IMR-90 (cell line): ENCODE measurements around the gene COL19A1. TPM values are rescaled to one million over a fixed set of nuclear protein-coding genes. Genes with fewer than 3 reads are reported as not detected.

Experiments used
- ATAC-seq: fragments of 200-7000 bp; cut with Tn5 transposase; 2 replicates; pipeline ENCODE4 v1.9.1; 2020; ENCODE audit warnings: low read depth, mild to moderate bottlenecking, moderate library complexity
- BruUV-seq: library from RNA; stranded (reverse); fragments of 400-500 nt; replicated peaks from 2 replicates; lab custom pipeline; 2021; lab: Mats Ljungman, UMichigan
- CTCF ChIA-PET: fragments of 300-600 bp; formaldehyde crosslinking; extraction: SDS; loops from one replicate; lab custom pipeline; 2021; ENCODE audit warnings: antibody characterized with exemption; lab: Yijun Ruan, JAX
- POLR2A ChIA-PET: fragments of 300-600 bp; sonication (Branson Sonifier 250); formaldehyde crosslinking; loops from one replicate; lab custom pipeline; 2022; ENCODE audit warnings: antibody characterized with exemption; ENCODE audit not compliant: unreplicated experiment; lab: Charles Lee
- DNase-seq: peaks from one replicate; pipeline ENCODE4 v3.0.0; 2013
- H2AFZ ChIP-seq: replicated peaks from 2 replicates; pipeline ENCODE3; 2013; ENCODE audit warnings: low read length, mild to moderate bottlenecking; ENCODE audit not compliant: poor library complexity
- H2AK5ac ChIP-seq: 2 replicates; pipeline ENCODE4 v1.6.1; 2013; ENCODE audit warnings: low read depth, low read length, inconsistent platforms
- H2AK9ac ChIP-seq: replicated peaks from 2 replicates; pipeline ENCODE3; 2013; ENCODE audit warnings: mild to moderate bottlenecking, low read depth, low read length, moderate library complexity; ENCODE audit not compliant: poor library complexity
- H2BK120ac ChIP-seq: 2 replicates; pipeline ENCODE4 v1.6.1; 2013; ENCODE audit warnings: low read depth, low read length, inconsistent platforms
- H2BK15ac ChIP-seq: 3 replicates; pipeline ENCODE4 v1.6.1; 2013; ENCODE audit warnings: low read depth, low read length, inconsistent platforms
- H2BK20ac ChIP-seq: 2 replicates; pipeline ENCODE4 v1.6.1; 2013; ENCODE audit warnings: low read depth, mild to moderate bottlenecking, inconsistent platforms, low read length, moderate library complexity
- H2BK5ac ChIP-seq: 2 replicates; pipeline ENCODE4 v1.6.1; 2013; ENCODE audit warnings: mild to moderate bottlenecking, low read depth, low read length, inconsistent platforms; ENCODE audit not compliant: poor library complexity, severe bottlenecking
- H3K14ac ChIP-seq: replicated peaks from 2 replicates; pipeline ENCODE4 v1.6.1; 2013; ENCODE audit warnings: low read depth, low read length, inconsistent platforms
- H3K18ac ChIP-seq: 2 replicates; pipeline ENCODE4 v1.6.1; 2013; ENCODE audit warnings: low read depth, low read length, control low read depth
- H3K23ac ChIP-seq: 2 replicates; pipeline ENCODE4 v1.6.1; 2013; ENCODE audit warnings: low read depth, low read length, inconsistent platforms
- H3K27ac ChIP-seq: 2 replicates; pipeline ENCODE4 v1.5.1; 2013; ENCODE audit warnings: mild to moderate bottlenecking, control low read depth, low read length; ENCODE audit not compliant: insufficient read depth
- H3K27me3 ChIP-seq: 2 replicates; pipeline ENCODE4 v1.6.1; 2013; ENCODE audit warnings: low read length; ENCODE audit not compliant: control insufficient read depth, insufficient read depth
- H3K36me3 ChIP-seq: 2 replicates; pipeline ENCODE4 v1.6.1; 2013; ENCODE audit warnings: low read length, mixed read lengths; ENCODE audit not compliant: control insufficient read depth, insufficient read depth
- H3K4ac ChIP-seq: 2 replicates; pipeline ENCODE4 v1.6.1; 2013; ENCODE audit warnings: low read depth, low read length, inconsistent platforms
- H3K4me1 ChIP-seq: 2 replicates; pipeline ENCODE4 v1.6.1; 2013; ENCODE audit warnings: low read length, mixed read lengths; ENCODE audit not compliant: control insufficient read depth, insufficient read depth
- H3K4me2 ChIP-seq: 2 replicates; pipeline ENCODE4 v1.6.1; 2013; ENCODE audit warnings: low read depth, mild to moderate bottlenecking, control low read depth, low read length, moderate library complexity
- H3K4me3 ChIP-seq: 2 replicates; pipeline ENCODE4 v1.5.1; 2013; ENCODE audit warnings: low read depth, mild to moderate bottlenecking, control low read depth, low read length, moderate library complexity; ENCODE audit not compliant: insufficient read depth
- H3K56ac ChIP-seq: 2 replicates; pipeline ENCODE4 v1.6.1; 2013; ENCODE audit warnings: low read length, inconsistent platforms; ENCODE audit not compliant: insufficient read depth; ENCODE audit errors: extremely low read depth
- H3K79me1 ChIP-seq, 2 experiments: 2 replicates each; pipeline ENCODE4 v1.6.1; 2013; ENCODE audit warnings: low read length in 2 of 2, inconsistent platforms in 1 of 2, low read depth in 1 of 2
- H3K9ac ChIP-seq: 2 replicates; pipeline ENCODE4 v1.6.1; 2013; ENCODE audit warnings: low read depth, low read length, control low read depth
- H3K9me1 ChIP-seq: 2 replicates; pipeline ENCODE4 v1.6.1; 2013; ENCODE audit warnings: low read length, inconsistent platforms; ENCODE audit not compliant: insufficient read depth
- H3K9me3 ChIP-seq: 2 replicates; pipeline ENCODE4 v1.6.1; 2013; ENCODE audit warnings: low read length; ENCODE audit not compliant: control insufficient read depth, insufficient read depth
- H4K20me1 ChIP-seq: 2 replicates; pipeline ENCODE4 v1.6.1; 2013; ENCODE audit warnings: low read length, inconsistent platforms; ENCODE audit not compliant: insufficient read depth
- H4K5ac ChIP-seq: 2 replicates; pipeline ENCODE4 v1.6.1; 2013; ENCODE audit warnings: mild to moderate bottlenecking, low read depth, low read length, control low read depth
- H4K8ac ChIP-seq, 2 experiments: 2 replicates each; pipeline ENCODE4 v1.6.1; 2013; ENCODE audit warnings: low read depth in 2 of 2, low read length in 2 of 2, control low read depth in 1 of 2, inconsistent platforms in 1 of 2
- H4K91ac ChIP-seq: 2 replicates; pipeline ENCODE4 v1.6.1; 2013; ENCODE audit warnings: low read depth, low read length, inconsistent platforms; ENCODE audit not compliant: insufficient read depth
- BHLHE40 ChIP-seq: fragments of 150-350 bp; IDR thresholded peaks from 2 replicates; pipeline ENCODE4 v1.6.1; 2016; ENCODE audit warnings: mild to moderate bottlenecking, low read depth, low read length
- WGBS, 2 experiments: methylation state at CpG; one replicate each; pipeline versions ENCODE4 v1.1.5 to v1.1.7; 2013; ENCODE audit warnings: missing lambda C conversion rate in 2 of 2; ENCODE audit not compliant: insufficient read length in 1 of 2; ENCODE audit errors: extremely low coverage in 2 of 2; 5-methylcytosine and 5-hydroxymethylcytosine counted together
- dilution Hi-C: fragments of 300-500 bp; cut with HindIII; formaldehyde crosslinking; loops from one replicate; pipeline ENCODE4 v1.14.3; 2018; ENCODE audit warnings: low sequenced_read_pairs; ENCODE audit not compliant: unreplicated experiment
- in situ Hi-C: fragments of 300-500 bp; cut with MboI; formaldehyde crosslinking; loops from 3 replicates; pipeline ENCODE4 v1.14.3; 2019; ENCODE audit warnings: low sequenced_read_pairs, inconsistent platforms, mixed read lengths
- intact Hi-C: fragments of 100-400 bp; cut with micrococcal nuclease; formaldehyde crosslinking; loops from 2 replicates; pipeline ENCODE4 v1.10.0; 2022
- polyA plus RNA-seq, 3 experiments: library from polyadenylated mRNA; depleted of rRNA; stranded (reverse); fragments of >200 nt; gene quantifications; 2 replicates each; pipeline ENCODE4 v1.2.3, GENCODE V29; 2012; ENCODE audit warnings: low replicate concordance in 1 of 3
- total RNA-seq: library from RNA; depleted of rRNA; stranded (reverse); fragments of >200 nt; gene quantifications from 2 replicates; pipeline ENCODE4 v1.2.3, GENCODE V29; 2012
- TF ChIP-seq, protein P1 (sequence below): conservative IDR thresholded peaks from 2 replicates; pipeline ENCODE4 v1.5.1; 2012; ENCODE audit warnings: mild to moderate bottlenecking, low read depth, low read length, improper control_type of control experiment

COL19A1 gene
- total and polyA plus RNA-seq, 2 of the 4 experiments (the other 2 are of a cell fraction), result under 0.01 TPM; not detected in 1

DNA sequence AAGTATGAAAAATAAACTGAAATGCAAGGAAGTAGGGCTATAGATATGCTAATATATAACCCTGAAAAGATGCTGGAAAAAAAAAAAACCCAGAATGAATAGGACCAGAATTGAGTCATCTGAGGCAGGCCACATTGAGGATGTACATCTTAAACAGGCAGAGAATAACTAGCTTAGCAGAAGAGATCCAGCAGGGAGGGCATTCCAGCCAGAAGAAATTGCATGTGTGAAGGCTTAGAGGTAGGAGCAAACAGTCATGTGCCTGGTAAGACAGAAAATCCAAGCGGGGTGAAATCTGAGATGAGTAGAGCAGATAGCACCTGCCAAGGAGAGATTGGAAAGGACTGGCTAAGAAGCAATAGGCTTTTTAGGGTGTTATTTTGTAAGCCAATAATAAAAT, 2.6 kb downstream of the COL19A1 start:
- H2BK15ac ChIP-seq, result no peak overlapping the region
- H3K18ac ChIP-seq, result no peak overlapping the region
- ChIA-PET POLR2A (no interaction called here), CTCF (no interaction called here)
- H3K9me3 ChIP-seq, result no peaks in the 10 kb centered on the region
- H2AK9ac ChIP-seq, result no peak overlapping the region
- peaks cover 5% of the 10 kb centered on the region; the same call in 1 of the 2 replicates for H3K4me1 ChIP-seq
- no peak overlapping the region for H2BK5ac ChIP-seq
- H4K5ac ChIP-seq, result no peak overlapping the region
- no peak overlapping the region for H4K91ac ChIP-seq
- no peak overlapping the region for H2BK20ac ChIP-seq
- no peak overlapping the region for H3K4ac ChIP-seq
- H3K79me1 ChIP-seq, result no peaks in the 10 kb centered on the region
- H2AK5ac ChIP-seq, result no peak overlapping the region
- no peak overlapping the region for H3K23ac ChIP-seq
- dilution Hi-C loops, result no loop called here
- peaks cover 31% of the 10 kb centered on the region for H3K27me3 ChIP-seq
- no peaks in the 10 kb centered on the region for H3K9me1 ChIP-seq
- H4K8ac ChIP-seq, result no peak overlapping the region
- TF ChIP-seq, protein P1, sequence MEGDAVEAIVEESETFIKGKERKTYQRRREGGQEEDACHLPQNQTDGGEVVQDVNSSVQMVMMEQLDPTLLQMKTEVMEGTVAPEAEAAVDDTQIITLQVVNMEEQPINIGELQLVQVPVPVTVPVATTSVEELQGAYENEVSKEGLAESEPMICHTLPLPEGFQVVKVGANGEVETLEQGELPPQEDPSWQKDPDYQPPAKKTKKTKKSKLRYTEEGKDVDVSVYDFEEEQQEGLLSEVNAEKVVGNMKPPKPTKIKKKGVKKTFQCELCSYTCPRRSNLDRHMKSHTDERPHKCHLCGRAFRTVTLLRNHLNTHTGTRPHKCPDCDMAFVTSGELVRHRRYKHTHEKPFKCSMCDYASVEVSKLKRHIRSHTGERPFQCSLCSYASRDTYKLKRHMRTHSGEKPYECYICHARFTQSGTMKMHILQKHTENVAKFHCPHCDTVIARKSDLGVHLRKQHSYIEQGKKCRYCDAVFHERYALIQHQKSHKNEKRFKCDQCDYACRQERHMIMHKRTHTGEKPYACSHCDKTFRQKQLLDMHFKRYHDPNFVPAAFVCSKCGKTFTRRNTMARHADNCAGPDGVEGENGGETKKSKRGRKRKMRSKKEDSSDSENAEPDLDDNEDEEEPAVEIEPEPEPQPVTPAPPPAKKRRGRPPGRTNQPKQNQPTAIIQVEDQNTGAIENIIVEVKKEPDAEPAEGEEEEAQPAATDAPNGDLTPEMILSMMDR, result no peak
- no peak for TF ChIP-seq BHLHE40
- no peak overlapping the region for H3K4me3 ChIP-seq
- no CpG with 5 or more reads among the region's 1 CpG for WGBS, 2 experiments
- H3K36me3 ChIP-seq, result no peaks in the 10 kb centered on the region
- no peak overlapping the region for H3K9ac ChIP-seq
- DNase-seq (no peak), ATAC-seq (no peak)
- H2BK120ac ChIP-seq, result no peak overlapping the region
- no peak overlapping the region for H2AFZ ChIP-seq
- H3K27ac ChIP-seq, result no peak overlapping the region
- in situ Hi-C loops, result no loop called here
- H3K56ac ChIP-seq, result no peak overlapping the region
- H3K14ac ChIP-seq, result no peak overlapping the region
- H3K4me2 ChIP-seq, result no peak overlapping the region
- intact Hi-C loops, result no loop called here
- no TSS peak for BruUV-seq
- no peaks in the 10 kb centered on the region for H4K20me1 ChIP-seq
